Cardiac septum (tissue), 1 donor: ENCODE measurements around the gene DCTPP1. TPM values are rescaled to one million over a fixed set of nuclear protein-coding genes. Genes with fewer than 3 reads are reported as not detected.

Experiments used
- DNase-seq: peaks from one replicate; pipeline ENCODE4 v3.0.0-alpha.2; 2020; ENCODE audit warnings: low spot score
- intact Hi-C: fragments of 100-400 bp; cut with DNase I; formaldehyde crosslinking; loops from one replicate; pipeline ENCODE4 v1.14.0; 2022
- total RNA-seq: library from RNA; stranded (reverse); fragmentation: NEBNext Ultra II Directional; extraction: Animal tissue kit (Norgen Biotek cat#: 25700); gene quantifications from one replicate; pipeline ENCODE4 v1.2.1, GENCODE V29; 2021
- donor health status: DM: no; HTN: no; CAD: no.

The DCTPP1 gene
- total RNA-seq, 1 donor from 2014 or later = 23.1 TPM

- DNase-seq = peak; percentile 89
- intact Hi-C loops = loop anchor here (10.0 kb wide), 1 partner anchor 323 kb away; the partner anchor contains the start of genes TBX6 and YPEL3
These were observed 12.1 kb downstream of the DCTPP1 start for GRCh38 chr16:30417529-30418349.

- DNase-seq = no peak
- intact Hi-C loops = loop anchor here (10.0 kb wide), 1 partner anchor 322 kb away; the partner anchor contains the start of genes TBX6 and YPEL3
These were observed 13.0 kb downstream of the DCTPP1 start for GRCh38 chr16:30416624-30417528.

GRCh38 chr16:30416047-30416603, 13.7 kb downstream of the DCTPP1 start:
- intact Hi-C loops = loop anchor here (10.0 kb wide), 1 partner anchor 321 kb away; the partner anchor contains the start of genes TBX6 and YPEL3
- DNase-seq = no peak

GRCh38 chr16:30414159-30414558, 15.7 kb downstream of the DCTPP1 start:
- no peak for DNase-seq
- intact Hi-C loops = loop anchor here (10.0 kb wide), 1 partner anchor 319 kb away; the partner anchor contains the start of genes TBX6 and YPEL3

- no peak for DNase-seq
- intact Hi-C loops = loop anchor here (10.0 kb wide), 1 partner anchor 318 kb away; the partner anchor contains the start of genes TBX6 and YPEL3
These were observed 16.6 kb downstream of the DCTPP1 start for GRCh38 chr16:30413112-30413806.

GRCh38 chr16:30409125-30410060, 20.4 kb downstream of the DCTPP1 start:
- peak; percentile 95 for DNase-seq
- intact Hi-C loops = loop anchor here (10.0 kb wide), 1 partner anchor 315 kb away; the partner anchor contains the start of genes TBX6 and YPEL3

GRCh38 chr16:30407804-30408534, 21.9 kb downstream of the DCTPP1 start:
- DNase-seq = no peak
- intact Hi-C loops = loop anchor here (2.0 kb wide), 1 partner anchor 29 kb away; no protein-coding TSS in a partner anchor

- intact Hi-C loops = loop anchor here (2.0 kb wide), 1 partner anchor 28 kb away; no protein-coding TSS in a partner anchor
- DNase-seq = peak; percentile 97
These were observed 22.6 kb downstream of the DCTPP1 start, which contains the start of gene ZNF771 for GRCh38 chr16:30407102-30407803. Gene ZNF771 (plus strand): TSS chr16:30407606. CDS start chr16:30408054, 448 bp downstream.

GRCh38 chr16:30406795-30407101, 23.1 kb downstream of the DCTPP1 start:
- no peak for DNase-seq
- intact Hi-C loops = loop anchor here (2.0 kb wide), 1 partner anchor 28 kb away; no protein-coding TSS in a partner anchor

GRCh38 chr16:30401768-30402425, 27.9 kb downstream of the DCTPP1 start:
- DNase-seq = no peak
- intact Hi-C loops = no loop called here

- intact Hi-C loops = loop anchor here (5.0 kb wide), 1 partner anchor 47 kb away; no protein-coding TSS in a partner anchor
- DNase-seq = peak; percentile 31
These were observed 30.2 kb downstream of the DCTPP1 start for GRCh38 chr16:30399435-30400186.

- intact Hi-C loops = loop anchor here (5.0 kb wide), 1 partner anchor 47 kb away; no protein-coding TSS in a partner anchor
- DNase-seq = peak; percentile 35
These were observed 31.0 kb downstream of the DCTPP1 start for GRCh38 chr16:30398661-30399434.

GRCh38 chr16:30397776-30398660, 31.8 kb downstream of the DCTPP1 start:
- DNase-seq = peak; percentile 60
- intact Hi-C loops = loop anchor here (5.0 kb wide), 1 partner anchor 46 kb away; no protein-coding TSS in a partner anchor
